HepG2 (cell line): ENCODE results near the gene SATB2. TPM values are rescaled to one million over a fixed set of nuclear protein-coding genes. Genes with fewer than 3 reads are reported as not detected.

Experiments
- ATAC-seq: fragments of 200-7000 bp; cut with Tn5 transposase; 3 replicates; pipeline ENCODE4 v1.9.1; 2020; ENCODE audit warnings: mild to moderate bottlenecking, moderate library complexity
- BruUV-seq: library from RNA; stranded (reverse); fragments of 400-500 nt; replicated peaks from 2 replicates; lab custom pipeline; 2021; lab: Mats Ljungman, UMichigan
- CTCF ChIA-PET: fragments of 300-600 bp; formaldehyde crosslinking; extraction: SDS; loops from one replicate; lab custom pipeline; 2021; ENCODE audit warnings: low total read pairs, inconsistent platforms, low intra/inter-chr PET ratio; lab: Yijun Ruan, JAX
- POLR2A ChIA-PET: fragments of 350-600 bp; sonication (Branson Sonifier 250); formaldehyde crosslinking; loops from one replicate; lab custom pipeline; 2020; ENCODE audit warnings: antibody characterized with exemption, inconsistent platforms; lab: Yijun Ruan, JAX
- DNase-seq: peaks from one replicate; pipeline ENCODE4 v3.0.0-alpha.2; 2015; ENCODE audit warnings: low spot score
- FAIRE-seq: peaks from 3 replicates; lab custom pipeline; 2011; peaks lifted over from hg19 to GRCh38; lab: Jason Lieb, UNC
- H2AFZ ChIP-seq: one replicate; pipeline ENCODE4 v1.6.1; 2011; ENCODE audit warnings: low read length, inconsistent platforms
- H3K27ac ChIP-seq: fragments of 300-600 bp; 3 replicates; pipeline ENCODE4 v1.8.0; 2011; ENCODE audit warnings: mixed run types, mild to moderate bottlenecking, mixed read lengths, low read length, inconsistent platforms; ENCODE audit not compliant: insufficient read depth; ENCODE audit errors: extremely low read length
- H3K27me3 ChIP-seq, 2 experiments: fragments of 200-600 bp in 1 of 2; 2 replicates in 1 of 2; 3 replicates in 1 of 2; pipeline versions ENCODE4 v1.6.0 to v1.8.0; 2011; ENCODE audit warnings: low read length in 2 of 2, mild to moderate bottlenecking in 2 of 2, moderate library complexity in 2 of 2, inconsistent platforms in 1 of 2; ENCODE audit not compliant: insufficient read depth in 2 of 2, control insufficient read depth in 1 of 2
- H3K36me3 ChIP-seq, 2 experiments: fragments of 200-600 bp in 1 of 2; replicated peaks in 1 of 2; 2 replicates in 1 of 2; 3 replicates in 1 of 2; pipeline versions ENCODE4 v1.5.1 to v1.8.0; 2011; ENCODE audit warnings: low read length in 2 of 2, inconsistent platforms in 1 of 2; ENCODE audit not compliant: insufficient read depth in 2 of 2, control insufficient read depth in 1 of 2
- H3K4me1 ChIP-seq: 2 replicates; pipeline ENCODE4 v1.5.1; 2012; ENCODE audit warnings: low read length, inconsistent platforms; ENCODE audit not compliant: insufficient read depth
- H3K4me2 ChIP-seq: 2 replicates; pipeline ENCODE4 v1.6.0; 2011; ENCODE audit warnings: low read depth, low read length, inconsistent platforms
- H3K4me3 ChIP-seq, 3 experiments: fragments of 200-600 bp in 1 of 3; sonication (generic), shearing (Covaris generic) in 1 of 3; replicated peaks in 1 of 3; 2 replicates each; pipeline ENCODE4 v1.5.1; 2011 to 2016; ENCODE audit warnings: low read length in 3 of 3, inconsistent platforms in 2 of 3, low read depth in 2 of 3, mild to moderate bottlenecking in 2 of 3, control low read depth in 1 of 3, mixed read lengths in 1 of 3; ENCODE audit not compliant: insufficient read depth in 1 of 3
- H3K79me2 ChIP-seq: one replicate; pipeline ENCODE4 v1.6.1; 2011; ENCODE audit warnings: low read length, inconsistent platforms; ENCODE audit not compliant: insufficient read depth
- H3K9ac ChIP-seq: 2 replicates; pipeline ENCODE4 v1.6.0; 2011; ENCODE audit warnings: mild to moderate bottlenecking, low read depth, low read length, inconsistent platforms; ENCODE audit not compliant: insufficient read depth
- H3K9me3 ChIP-seq: 2 replicates; pipeline ENCODE4 v1.5.1; 2012; ENCODE audit warnings: mild to moderate bottlenecking, low read length
- H4K20me1 ChIP-seq: 2 replicates; pipeline ENCODE4 v1.6.0; 2011; ENCODE audit warnings: inconsistent platforms, mild to moderate bottlenecking, low read length, moderate library complexity; ENCODE audit not compliant: insufficient read depth
- ATAD3A ChIP-seq: sonication (generic); formaldehyde crosslinking; IDR thresholded peaks from 2 replicates; pipeline ENCODE4 v1.4.0; 2020; ENCODE audit warnings: missing genetic modification reagents
- GLMP ChIP-seq: sonication (generic); formaldehyde crosslinking; IDR thresholded peaks from 2 replicates; pipeline ENCODE4 v1.9.0; 2021; ENCODE audit warnings: missing genetic modification reagents, mild to moderate bottlenecking, borderline replicate concordance
- MAFG ChIP-seq: sonication (generic); formaldehyde crosslinking; IDR thresholded peaks from 2 replicates; pipeline ENCODE4 v1.5.1; 2020; ENCODE audit warnings: mild to moderate bottlenecking, missing genetic modification reagents
- MYPOP ChIP-seq: sonication (generic); formaldehyde crosslinking; IDR thresholded peaks from 2 replicates; pipeline ENCODE4 v1.8.1; 2023; ENCODE audit warnings: mild to moderate bottlenecking, moderate library complexity, missing genetic modification reagents
- NR2F1 ChIP-seq, 2 experiments: fragments of 450-650 bp in 1 of 2; formaldehyde crosslinking in 1 of 2; IDR thresholded peaks; 2 replicates each; pipeline versions ENCODE4 v1.5.0 to v1.6.1; 2016 to 2020; ENCODE audit warnings: mild to moderate bottlenecking in 1 of 2, missing compliant biosample characterization in 1 of 2, missing genetic modification reagents in 1 of 2, moderate library complexity in 1 of 2
- PRDM10 ChIP-seq: sonication (generic); formaldehyde crosslinking; IDR thresholded peaks from 2 replicates; pipeline ENCODE4 v1.4.0; 2020; ENCODE audit warnings: low read depth, missing genetic modification reagents
- SNAPC4 ChIP-seq: sonication (generic); formaldehyde crosslinking; IDR thresholded peaks from 2 replicates; pipeline ENCODE4 v1.4.0; 2020; ENCODE audit warnings: mild to moderate bottlenecking, missing genetic modification reagents
- YEATS4 ChIP-seq: sonication (generic); formaldehyde crosslinking; IDR thresholded peaks from 2 replicates; pipeline ENCODE4 v1.4.0; 2020; ENCODE audit warnings: missing genetic modification reagents, borderline replicate concordance
- ZBTB2 ChIP-seq: sonication (generic); formaldehyde crosslinking; IDR thresholded peaks from 2 replicates; pipeline ENCODE4 v1.8.0; 2022; ENCODE audit warnings: low read depth, missing genetic modification reagents
- ZNF24 ChIP-seq: fragments of 450-650 bp; IDR thresholded peaks from 2 replicates; pipeline ENCODE4 v1.6.1; 2017; ENCODE audit warnings: antibody characterized with exemption, mild to moderate bottlenecking
- ZNF329 ChIP-seq: sonication (generic); formaldehyde crosslinking; IDR thresholded peaks from 2 replicates; pipeline ENCODE4 v1.9.0; 2021; ENCODE audit warnings: low read depth, mild to moderate bottlenecking, missing genetic modification reagents
- ZNF510 ChIP-seq: sonication (generic); formaldehyde crosslinking; IDR thresholded peaks from 2 replicates; pipeline ENCODE4 v1.4.0; 2020; ENCODE audit warnings: low read depth, mild to moderate bottlenecking, missing genetic modification reagents
- WGBS: methylation state at CpG from one replicate; pipeline ENCODE4 v1.1.6; 2017; ENCODE audit warnings: low lambda C conversion rate; 5-methylcytosine and 5-hydroxymethylcytosine counted together
- in situ Hi-C: cut with HindIII; loops from 2 replicates; pipeline ENCODE4 v1.10.0; 2017; ENCODE audit warnings: low pct_unique_long_range_greater_than_20kb; ENCODE audit not compliant: extremely low pct_ligation_motif_present
- intact Hi-C: fragments of 100-400 bp; cut with micrococcal nuclease; formaldehyde crosslinking; loops from one replicate; pipeline ENCODE4 v1.10.0; 2022; ENCODE audit not compliant: unreplicated experiment
- polyA plus RNA-seq, 8 experiments: library from polyadenylated mRNA; depleted of rRNA in 3 of 8; stranded (reverse) in 7 of 8; unstranded in 1 of 8; fragments of >200 nt; fragmentation: Illumina TruSeq in 4 of 8; extraction: Trizol in 4 of 8; gene quantifications; 2 replicates each; pipeline versions ENCODE4 v1.2.1 to v1.2.3, GENCODE V29; 2011 to 2016; ENCODE audit warnings: low read depth in 4 of 8, missing spikeins in 1 of 8, mixed read lengths in 1 of 8; ENCODE audit not compliant: insufficient read depth in 1 of 8
- total RNA-seq, 5 experiments: library from RNA; depleted of rRNA; stranded (reverse); fragments of >200 nt; fragmentation: Illumina TruSeq; extraction: Trizol; gene quantifications; 2 replicates each; pipeline ENCODE4 v1.2.3, GENCODE V29; 2016; ENCODE audit warnings: low read depth in 1 of 5

Gene SATB2
- total and polyA plus RNA-seq, 2 of the 13 experiments (the other 11 are each of a cell fraction or from before 2014, with no cell fraction given), result 2.5 to 5.5 TPM

GRCh38 chr2:199470361-199470671 is 12.6 kb upstream of the SATB2 start:
- Histone ChIP-seq H3K4me3 (no peak overlapping the region), H3K4me2 (no peak overlapping the region), H4K20me1 (peaks cover 3% of the 10 kb centered on the region; the same call in 1 of the 2 replicates), H3K9me3 (no peaks in the 10 kb centered on the region), H3K27me3 (peaks cover 21 to 95% of the 10 kb centered on the region in 2 experiments), H3K79me2 (no peaks in the 10 kb centered on the region), H3K4me1 (0 out of 2 replicates have a peak, but pooled peaks cover 12% of the 10 kb centered on the region), H2AFZ (no peak overlapping the region), H3K27ac (no peak overlapping the region), H3K9ac (no peak overlapping the region), H3K36me3 (no peaks in the 10 kb centered on the region)
- ChIA-PET CTCF (interaction anchor here (1.0 kb wide), 1 partner anchor 15 kb away, joined by 3 read pairs; no protein-coding TSS in a partner anchor), POLR2A (interaction anchor here (1.6 kb wide), 1 partner anchor 10 kb away, joined by 6 read pairs; no protein-coding TSS in a partner anchor)
- ATAC-seq (no peak), FAIRE-seq (no peak), DNase-seq (no peak)
- 39% methylated on average over 8 of the region's 11 CpGs for WGBS
- intact Hi-C loops (no loop called here), in situ Hi-C loops (no loop called here)
- no TSS peak for BruUV-seq
- TF ChIP-seq ZNF24, result no peak
- TF ChIP-seq PRDM10, result no peak
- TF ChIP-seq GLMP (CRISPR knock-in tag), result no peak
- TF ChIP-seq SNAPC4 (CRISPR knock-in tag), result no peak
- no peak for TF ChIP-seq ZNF510 (CRISPR knock-in tag)
- no peak for TF ChIP-seq MAFG (CRISPR knock-in tag)
- TF ChIP-seq YEATS4 (CRISPR knock-in tag), result no peak
- TF ChIP-seq NR2F1 (CRISPR knock-in tag; IDR thresholded peaks at IDR 0.05), result no peak
- no peak for TF ChIP-seq ATAD3A (CRISPR knock-in tag)
- TF ChIP-seq ZNF329 (CRISPR knock-in tag), result no peak
- no peak for TF ChIP-seq ZBTB2 (CRISPR knock-in tag)
- no peak for TF ChIP-seq MYPOP (CRISPR knock-in tag)
